Stomach (tissue), 9 donors: ENCODE data around the gene SEC11C. TPM values are rescaled to one million over a fixed set of nuclear protein-coding genes. Genes with fewer than 3 reads are reported as not detected.
A peak's percentile ranks its signal among the peaks of the same experiment; 100 is the strongest.
"Not testable (repeated sequence)": the region's sequence is repeated elsewhere in the genome, so short reads cannot be mapped to it uniquely, and the experiment has no call there.

Experiments
- DNase-seq, 2 donors: peaks; one replicate each; pipeline versions ENCODE4 v3.0.0 to v3.0.0-alpha.2; 2013 to 2019
- H3K27ac ChIP-seq, 5 donors: fragments of 200-600 bp in 4 of 5; sonication (generic) in 4 of 5; one replicate each; pipeline ENCODE4 v1.5.1; 2013 to 2019; ENCODE audit warnings: mild to moderate bottlenecking in 1 of 5, moderate library complexity in 1 of 5
- H3K27me3 ChIP-seq, 3 donors: fragments of 200-600 bp; sonication (generic); one replicate each; pipeline ENCODE4 v1.5.1; 2017 to 2019; ENCODE audit warnings: mixed run types in 1 of 3
- H3K36me3 ChIP-seq, 4 donors: fragments of 200-600 bp; sonication (generic); 1 replicate in 3 of 4; 2 replicates in 1 of 4; pipeline ENCODE4 v1.5.1; 2016 to 2019
- H3K4me1 ChIP-seq, 4 donors: fragments of 200-600 bp; sonication (generic); one replicate each; pipeline ENCODE4 v1.5.1; 2016 to 2019
- H3K4me3 ChIP-seq, 4 donors: fragments of 200-600 bp; sonication (generic) in 3 of 4; one replicate each; pipeline ENCODE4 v1.5.1; 2016 to 2019; ENCODE audit warnings: mild to moderate bottlenecking in 1 of 4
- H3K9me3 ChIP-seq, 4 donors: fragments of 200-600 bp; sonication (generic); one replicate each; pipeline ENCODE4 v1.5.1; 2016 to 2019
- EP300 ChIP-seq: sonication (generic); formaldehyde crosslinking; IDR thresholded peaks from one replicate; pipeline ENCODE4 v1.6.1; 2017; ENCODE audit warnings: antibody characterized with exemption
- POLR2A ChIP-seq, 4 donors: fragments of 450-650 bp; IDR thresholded peaks; one replicate each; pipeline ENCODE4 v1.6.1; 2016; ENCODE audit warnings: antibody characterized with exemption in 4 of 4, control low read depth in 2 of 4, mild to moderate bottlenecking in 1 of 4, moderate library complexity in 1 of 4
- POLR2AphosphoS5 ChIP-seq, 3 donors: sonication (generic); formaldehyde crosslinking; IDR thresholded peaks; one replicate each; pipeline ENCODE4 v1.6.1; 2016; ENCODE audit warnings: antibody characterized with exemption in 3 of 3
- WGBS, 5 donors: extraction: QIAGEN DNeasy Blood & Tissue Kit in 3 of 5; methylation state at CpG; one replicate each; pipeline versions ENCODE4 v1.1.5 to v1.1.7; 2013 to 2018; 5-methylcytosine and 5-hydroxymethylcytosine counted together
- intact Hi-C: fragments of 100-400 bp; cut with DNase I; formaldehyde crosslinking; loops from one replicate; pipeline ENCODE4 v1.15.1; 2023; ENCODE audit warnings: low total_unique reads
- polyA plus RNA-seq, 3 donors: library from polyadenylated mRNA; stranded (reverse); fragments of 200-250 nt; gene quantifications; one replicate each; pipeline ENCODE4 v1.2.3, GENCODE V29; 2013
- total RNA-seq, 5 donors: library from RNA; depleted of rRNA; stranded (reverse); fragments of >200 nt; gene quantifications; one replicate each; pipeline versions ENCODE4 v1.1.0 to v1.2.3, GENCODE V29; 2014 to 2016
- TF ChIP-seq, protein P1 (sequence below), 7 experiments: fragments of 450-650 bp in 4 of 7; fragments of 200-600 bp in 3 of 7; sonication (generic) in 3 of 7; IDR thresholded peaks; one replicate each; pipeline ENCODE4 v1.5.1; 2016 to 2019; ENCODE audit warnings: antibody characterized with exemption in 7 of 7, control low read depth in 2 of 7, mild to moderate bottlenecking in 1 of 7
- donor health status: healthy with polysubstance abuse.
- donor health status: Bipolar disorder and iron deficiency.
- donor health status: healthy.

SEC11C gene
- total and polyA plus RNA-seq, 8 donors, result 3.1 to 83.2 (median 52.6) TPM

DNA sequence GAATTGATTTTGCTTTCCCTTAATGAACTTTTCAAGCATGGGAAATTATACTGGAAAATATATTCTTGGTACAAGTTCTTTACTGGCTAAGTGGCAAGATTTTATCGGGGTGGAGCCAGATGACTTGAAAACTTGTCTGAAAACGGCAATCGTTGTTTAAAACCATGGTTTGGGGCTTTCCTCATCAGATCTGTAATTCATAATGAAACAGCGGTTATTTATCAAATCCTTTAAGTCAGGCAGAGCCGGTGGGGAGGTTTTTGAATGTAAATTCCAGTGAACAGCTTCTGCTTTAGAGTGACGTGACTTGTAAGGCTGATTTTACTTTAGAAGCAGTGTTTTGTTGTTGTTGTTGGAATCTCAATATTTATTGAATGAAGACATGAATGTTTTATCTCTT, 2.6 kb downstream of the SEC11C start:
- TF ChIP-seq POLR2A (IDR thresholded peaks at IDR 0.05) (no peak), POLR2AphosphoS5 (IDR thresholded peaks at IDR 0.05) (no peak), EP300 (no peak)
- TF ChIP-seq, protein P1, sequence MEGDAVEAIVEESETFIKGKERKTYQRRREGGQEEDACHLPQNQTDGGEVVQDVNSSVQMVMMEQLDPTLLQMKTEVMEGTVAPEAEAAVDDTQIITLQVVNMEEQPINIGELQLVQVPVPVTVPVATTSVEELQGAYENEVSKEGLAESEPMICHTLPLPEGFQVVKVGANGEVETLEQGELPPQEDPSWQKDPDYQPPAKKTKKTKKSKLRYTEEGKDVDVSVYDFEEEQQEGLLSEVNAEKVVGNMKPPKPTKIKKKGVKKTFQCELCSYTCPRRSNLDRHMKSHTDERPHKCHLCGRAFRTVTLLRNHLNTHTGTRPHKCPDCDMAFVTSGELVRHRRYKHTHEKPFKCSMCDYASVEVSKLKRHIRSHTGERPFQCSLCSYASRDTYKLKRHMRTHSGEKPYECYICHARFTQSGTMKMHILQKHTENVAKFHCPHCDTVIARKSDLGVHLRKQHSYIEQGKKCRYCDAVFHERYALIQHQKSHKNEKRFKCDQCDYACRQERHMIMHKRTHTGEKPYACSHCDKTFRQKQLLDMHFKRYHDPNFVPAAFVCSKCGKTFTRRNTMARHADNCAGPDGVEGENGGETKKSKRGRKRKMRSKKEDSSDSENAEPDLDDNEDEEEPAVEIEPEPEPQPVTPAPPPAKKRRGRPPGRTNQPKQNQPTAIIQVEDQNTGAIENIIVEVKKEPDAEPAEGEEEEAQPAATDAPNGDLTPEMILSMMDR (IDR thresholded peaks at IDR 0.05), result no peak
- no peak for DNase-seq
- no peaks in the 10 kb centered on the region for H3K27me3 ChIP-seq
- no peak overlapping the region for H3K27ac ChIP-seq
- intact Hi-C loops, result no loop called here
- no peaks in the 10 kb centered on the region for H3K36me3 ChIP-seq
- no peaks in the 10 kb centered on the region for H3K9me3 ChIP-seq
- H3K4me3 ChIP-seq, result no peak overlapping the region
- WGBS, 5 donors, result 45 to 70% (median 66%) methylated on average over 6 of the region's 6 CpGs
- H3K4me1 ChIP-seq, result peaks cover 6 to 39% (median 25%) of the 10 kb centered on the region in 4 donors

DNA sequence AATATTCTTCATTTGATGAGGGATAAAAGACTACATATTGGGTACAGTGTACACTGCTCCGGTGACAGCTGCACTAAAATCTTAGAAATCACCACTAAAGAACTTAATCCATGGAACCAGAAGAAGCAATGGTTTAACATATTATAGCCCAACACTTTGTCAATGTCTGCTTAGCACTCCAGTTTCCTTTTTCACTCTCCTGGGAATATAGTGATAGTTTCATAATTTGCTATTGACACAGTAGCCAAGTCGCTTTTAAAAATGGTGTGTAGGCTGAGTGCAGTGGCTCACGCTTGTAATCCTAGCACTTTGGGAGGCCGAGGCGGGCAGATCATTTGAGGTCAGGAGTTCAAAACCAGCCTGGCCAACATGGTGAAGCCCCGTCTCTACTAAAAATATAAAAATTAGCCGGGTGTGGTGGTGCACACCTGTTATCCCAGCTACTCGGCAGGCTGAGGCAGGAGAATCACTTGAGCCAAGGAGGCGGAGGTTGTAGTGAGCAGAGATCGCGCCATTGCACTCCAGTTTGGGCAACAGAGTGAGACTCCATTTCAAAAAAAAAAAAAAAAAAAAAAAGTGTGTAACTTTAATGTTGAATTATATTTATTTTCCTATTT, 3.2 kb downstream of the SEC11C start:
- WGBS, 5 donors, result 83 to 90% (median 89%) methylated on average over 11 of the region's 11 CpGs
- H3K36me3 ChIP-seq, H3K4me3 ChIP-seq, H3K27me3 ChIP-seq, DNase-seq, H3K27ac ChIP-seq, H3K9me3 ChIP-seq, intact Hi-C loops: not testable (repeated sequence)
- H3K4me1 ChIP-seq, result peaks cover 6 to 45% (median 25%) of the 10 kb centered on the region in 4 donors

DNA sequence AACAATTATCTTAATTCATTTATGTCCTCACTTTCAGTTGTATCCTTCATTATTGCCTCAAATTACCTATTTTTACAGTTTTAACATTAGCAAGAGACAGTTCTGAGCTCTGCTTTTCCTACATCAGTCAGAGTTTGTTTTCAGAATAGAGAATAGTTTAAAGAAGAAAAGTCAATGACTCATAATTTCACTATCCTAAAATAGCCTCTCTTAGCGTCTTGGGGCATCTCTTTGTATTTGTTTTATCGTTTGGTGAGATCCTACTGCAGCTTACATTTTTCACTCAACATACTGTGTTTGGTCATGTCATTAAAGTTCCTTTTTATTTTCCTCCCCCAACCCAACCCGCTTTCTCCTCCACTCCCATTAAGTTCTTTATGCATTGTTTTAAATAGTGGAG, 3.8 kb downstream of the SEC11C start:
- Histone ChIP-seq H3K9me3 (no peaks in the 10 kb centered on the region), H3K27ac (no peak overlapping the region), H3K27me3 (no peaks in the 10 kb centered on the region), H3K4me1 (peaks cover 6 to 51% (median 26%) of the 10 kb centered on the region in 4 donors), H3K36me3 (no peaks in the 10 kb centered on the region), H3K4me3 (no peak overlapping the region)
- WGBS, 5 donors, result 50 to 68% (median 63%) methylated on average over 3 of the region's 3 CpGs
- intact Hi-C loops, result no loop called here
- no peak for DNase-seq
- TF ChIP-seq, protein P1 (IDR thresholded peaks at IDR 0.05), result no peak
- no peak for TF ChIP-seq EP300
- no peak for TF ChIP-seq POLR2A (IDR thresholded peaks at IDR 0.05)
- TF ChIP-seq POLR2AphosphoS5 (IDR thresholded peaks at IDR 0.05), result no peak

DNA sequence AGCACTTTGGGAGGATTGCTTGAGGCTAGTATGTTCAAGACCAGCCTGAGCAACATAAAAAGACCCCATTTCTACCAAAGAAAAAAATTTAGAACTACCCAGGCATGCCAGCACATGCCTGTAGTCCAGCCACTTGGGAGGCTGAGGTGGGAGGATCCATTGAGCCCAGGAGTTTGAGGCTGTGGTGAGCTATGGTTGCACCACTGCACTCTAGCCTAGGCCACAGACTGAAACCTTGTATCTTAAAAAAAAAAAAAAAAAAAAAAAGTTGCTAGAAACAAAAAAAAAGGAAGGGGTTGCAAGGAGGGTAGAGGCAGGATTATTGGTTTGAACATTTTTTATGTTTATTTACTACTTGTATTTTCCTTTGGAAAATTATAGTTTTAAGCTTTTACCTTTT, 4.8 kb downstream of the SEC11C start:
- Histone ChIP-seq H3K36me3 (peaks cover 0 to 2% (median 0%) of the 10 kb centered on the region in 4 donors), H3K4me1 (peaks cover 6 to 45% (median 25%) of the 10 kb centered on the region in 4 donors), H3K4me3 (no peak overlapping the region), H3K9me3 (no peaks in the 10 kb centered on the region), H3K27ac (no peak overlapping the region), H3K27me3 (no peaks in the 10 kb centered on the region)
- DNase-seq, result no peak
- no peak for TF ChIP-seq POLR2A (IDR thresholded peaks at IDR 0.05)
- TF ChIP-seq, protein P1 (IDR thresholded peaks at IDR 0.05), result no peak
- no peak for TF ChIP-seq POLR2AphosphoS5 (IDR thresholded peaks at IDR 0.05)
- TF ChIP-seq EP300, result no peak
- intact Hi-C loops, result no loop called here

DNA sequence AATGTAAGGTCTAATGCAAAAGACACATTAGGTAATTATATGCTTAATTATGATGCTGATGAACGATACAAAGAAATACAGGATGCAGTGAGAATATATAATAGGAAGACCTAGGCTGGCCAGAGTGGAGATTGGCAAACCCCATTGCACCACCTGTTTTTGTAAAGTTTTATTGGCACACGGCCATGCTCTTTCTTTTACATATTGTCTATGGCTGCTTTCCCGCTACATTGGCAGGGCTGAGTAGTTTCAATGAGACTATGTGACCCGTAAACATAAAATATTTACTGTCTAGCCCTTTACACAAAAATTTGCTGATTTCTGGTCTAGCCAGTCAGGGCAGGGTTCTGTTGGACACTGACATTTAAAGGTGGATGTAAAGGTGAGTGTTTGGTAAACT, 5.4 kb downstream of the SEC11C start:
- H3K27me3 ChIP-seq, result no peaks in the 10 kb centered on the region
- no peak overlapping the region for H3K27ac ChIP-seq
- 42 to 71% (median 64%) methylated on average over 4 of the region's 4 CpGs for WGBS, 5 donors
- TF ChIP-seq POLR2AphosphoS5 (IDR thresholded peaks at IDR 0.05), result no peak
- no peak for TF ChIP-seq EP300
- TF ChIP-seq, protein P1 (IDR thresholded peaks at IDR 0.05), result no peak
- TF ChIP-seq POLR2A (IDR thresholded peaks at IDR 0.05), result no peak
- H3K4me3 ChIP-seq, result no peak overlapping the region
- peaks cover 0 to 8% (median 3%) of the 10 kb centered on the region in 4 donors for H3K36me3 ChIP-seq
- H3K9me3 ChIP-seq, result no peaks in the 10 kb centered on the region
- peaks cover 6 to 44% (median 25%) of the 10 kb centered on the region in 4 donors for H3K4me1 ChIP-seq
- DNase-seq, result peak in 1 of 2 donors; percentile 46
- intact Hi-C loops, result no loop called here
